Transverse colon (tissue), 4 donors: ENCODE data around the gene ABCB8.

Experiments
- CTCF ChIP-seq, 5 experiments: fragments of 200-600 bp in 3 of 5; fragments of 450-650 bp in 2 of 5; sonication (generic) in 3 of 5; IDR thresholded peaks; 1 replicate in 2 of 5; 2 replicates in 3 of 5; pipeline ENCODE4 v1.5.1; 2016 to 2017; ENCODE audit warnings: antibody characterized with exemption in 5 of 5, inconsistent platforms in 3 of 5, mild to moderate bottlenecking in 2 of 5, moderate library complexity in 1 of 5
- EP300 ChIP-seq: sonication (generic); formaldehyde crosslinking; IDR thresholded peaks from one replicate; pipeline ENCODE4 v1.6.1; 2017; ENCODE audit warnings: antibody characterized with exemption, low read depth
- POLR2AphosphoS5 ChIP-seq, 3 donors: sonication (generic); formaldehyde crosslinking; IDR thresholded peaks; one replicate each; pipeline ENCODE4 v1.6.1; 2016; ENCODE audit warnings: antibody characterized with exemption in 3 of 3

- TF ChIP-seq CTCF (IDR thresholded peaks at IDR 0.05) = peak; percentile 56 to 70 (median 67)
- TF ChIP-seq POLR2AphosphoS5 (IDR thresholded peaks at IDR 0.05) = no peak
- no peak for TF ChIP-seq EP300
Observed at GRCh38 chr7:151008511-151009323, 19.5 kb upstream of the ABCB8 start.
